ENCODE data around the gene KLHL35.

The KLHL35 gene

GRCh38 chr11:75475767-75476650 is 43.0 kb upstream of the KLHL35 start:
- peaks cover 40% of the 10 kb centered on the region for H3K4me1 ChIP-seq (ENCODE audit: control insufficient read depth, insufficient read depth, low read length)
- 91 to 97% methylated on average over 9 of the region's 9 CpGs for WGBS, 2 experiments
- no peak overlapping the region for H3K27ac ChIP-seq (ENCODE audit: insufficient read depth, low read depth, low read length, poor library complexity, severe bottlenecking)

GRCh38 chr11:75474878-75475766 is 42.1 kb upstream of the KLHL35 start:
- Histone ChIP-seq H3K27me3 (ENCODE audit: control insufficient read depth, insufficient read depth, low read length, poor library complexity, severe bottlenecking) (no peaks in the 10 kb centered on the region), H3K9me3 (ENCODE audit: control insufficient read depth, low read length) (no peaks in the 10 kb centered on the region), H3K4me3 (ENCODE audit: insufficient read depth, low read depth, low read length) (no peak overlapping the region), H3K27ac (ENCODE audit: insufficient read depth, low read depth, low read length, poor library complexity, severe bottlenecking) (no peak overlapping the region), H3K4me1 (ENCODE audit: control insufficient read depth, insufficient read depth, low read length) (peaks cover 45% of the 10 kb centered on the region), H3K36me3 (ENCODE audit: control insufficient read depth, insufficient read depth, low read length) (no peaks in the 10 kb centered on the region)
- WGBS, 2 experiments = 41 to 42% methylated on average over 16 of the region's 16 CpGs

More at GRCh38 chr11:75475767-75476650, 43.0 kb upstream of the KLHL35 start:
- Histone ChIP-seq H3K9me3 (ENCODE audit: control insufficient read depth, low read length) (no peaks in the 10 kb centered on the region), H3K4me3 (ENCODE audit: insufficient read depth, low read depth, low read length) (no peak overlapping the region), H3K36me3 (ENCODE audit: control insufficient read depth, insufficient read depth, low read length) (no peaks in the 10 kb centered on the region), H3K27me3 (ENCODE audit: control insufficient read depth, insufficient read depth, low read length, poor library complexity, severe bottlenecking) (no peaks in the 10 kb centered on the region)

GRCh38 chr11:75474240-75474639 is 41.2 kb upstream of the KLHL35 start:
- Histone ChIP-seq H3K27ac (ENCODE audit: insufficient read depth, low read depth, low read length, poor library complexity, severe bottlenecking) (no peak overlapping the region), H3K9me3 (ENCODE audit: control insufficient read depth, low read length) (no peaks in the 10 kb centered on the region), H3K27me3 (ENCODE audit: control insufficient read depth, insufficient read depth, low read length, poor library complexity, severe bottlenecking) (no peaks in the 10 kb centered on the region), H3K4me3 (ENCODE audit: insufficient read depth, low read depth, low read length) (no peak overlapping the region), H3K36me3 (ENCODE audit: control insufficient read depth, insufficient read depth, low read length) (no peaks in the 10 kb centered on the region), H3K4me1 (ENCODE audit: control insufficient read depth, insufficient read depth, low read length) (peaks cover 45% of the 10 kb centered on the region)
- WGBS, 2 experiments = 81 to 82% methylated on average over 1 of the region's 1 CpG

- H3K27ac ChIP-seq (ENCODE audit: insufficient read depth, low read depth, low read length, poor library complexity, severe bottlenecking) = no peak overlapping the region
- no peak overlapping the region for H3K4me3 ChIP-seq (ENCODE audit: insufficient read depth, low read depth, low read length)
- H3K27me3 ChIP-seq (ENCODE audit: control insufficient read depth, insufficient read depth, low read length, poor library complexity, severe bottlenecking) = no peaks in the 10 kb centered on the region
- H3K9me3 ChIP-seq (ENCODE audit: control insufficient read depth, low read length) = no peaks in the 10 kb centered on the region
- H3K36me3 ChIP-seq (ENCODE audit: control insufficient read depth, insufficient read depth, low read length) = no peaks in the 10 kb centered on the region
- WGBS, 2 experiments = 83 to 84% methylated on average over 6 of the region's 6 CpGs
- peaks cover 46% of the 10 kb centered on the region for H3K4me1 ChIP-seq (ENCODE audit: control insufficient read depth, insufficient read depth, low read length)
These were observed 40.7 kb upstream of the KLHL35 start for GRCh38 chr11:75473684-75474083.

- no peaks in the 10 kb centered on the region for H3K36me3 ChIP-seq (ENCODE audit: control insufficient read depth, insufficient read depth, low read length)
- no peaks in the 10 kb centered on the region for H3K9me3 ChIP-seq (ENCODE audit: control insufficient read depth, low read length)
- no peak overlapping the region for H3K4me3 ChIP-seq (ENCODE audit: insufficient read depth, low read depth, low read length)
- no peak overlapping the region for H3K27ac ChIP-seq (ENCODE audit: insufficient read depth, low read depth, low read length, poor library complexity, severe bottlenecking)
- H3K27me3 ChIP-seq (ENCODE audit: control insufficient read depth, insufficient read depth, low read length, poor library complexity, severe bottlenecking) = no peaks in the 10 kb centered on the region
- WGBS, 2 experiments = 94 to 95% methylated on average over 5 of the region's 5 CpGs
- H3K4me1 ChIP-seq (ENCODE audit: control insufficient read depth, insufficient read depth, low read length) = peaks cover 56% of the 10 kb centered on the region
These were observed 39.2 kb upstream of the KLHL35 start for GRCh38 chr11:75472081-75472732.

GRCh38 chr11:75471176-75471973 is 38.4 kb upstream of the KLHL35 start:
- WGBS, 2 experiments = 81 to 88% methylated on average over 7 of the region's 7 CpGs
- Histone ChIP-seq H3K4me3 (ENCODE audit: insufficient read depth, low read depth, low read length) (no peak overlapping the region), H3K4me1 (ENCODE audit: control insufficient read depth, insufficient read depth, low read length) (peaks cover 48% of the 10 kb centered on the region), H3K9me3 (ENCODE audit: control insufficient read depth, low read length) (no peaks in the 10 kb centered on the region), H3K36me3 (ENCODE audit: control insufficient read depth, insufficient read depth, low read length) (no peaks in the 10 kb centered on the region), H3K27me3 (ENCODE audit: control insufficient read depth, insufficient read depth, low read length, poor library complexity, severe bottlenecking) (no peaks in the 10 kb centered on the region), H3K27ac (ENCODE audit: insufficient read depth, low read depth, low read length, poor library complexity, severe bottlenecking) (no peak overlapping the region)

- WGBS, 2 experiments = 93% methylated on average over 7 of the region's 7 CpGs
- no peak overlapping the region for H3K27ac ChIP-seq (ENCODE audit: insufficient read depth, low read depth, low read length, poor library complexity, severe bottlenecking)
These were observed 37.6 kb upstream of the KLHL35 start for GRCh38 chr11:75470476-75471080.

GRCh38 chr11:75469785-75470405 is 36.9 kb upstream of the KLHL35 start:
- H3K27me3 ChIP-seq (ENCODE audit: control insufficient read depth, insufficient read depth, low read length, poor library complexity, severe bottlenecking) = no peaks in the 10 kb centered on the region
- H3K27ac ChIP-seq (ENCODE audit: insufficient read depth, low read depth, low read length, poor library complexity, severe bottlenecking) = no peak overlapping the region
- WGBS, 2 experiments = 78 to 87% methylated on average over 5 to 6 of the region's 6 CpGs
- no peaks in the 10 kb centered on the region for H3K36me3 ChIP-seq (ENCODE audit: control insufficient read depth, insufficient read depth, low read length)
- H3K4me1 ChIP-seq (ENCODE audit: control insufficient read depth, insufficient read depth, low read length) = peaks cover 46% of the 10 kb centered on the region
- no peak overlapping the region for H3K4me3 ChIP-seq (ENCODE audit: insufficient read depth, low read depth, low read length)
- H3K9me3 ChIP-seq (ENCODE audit: control insufficient read depth, low read length) = no peaks in the 10 kb centered on the region

More at GRCh38 chr11:75470476-75471080, 37.6 kb upstream of the KLHL35 start:
- no peaks in the 10 kb centered on the region for H3K9me3 ChIP-seq (ENCODE audit: control insufficient read depth, low read length)
- H3K4me1 ChIP-seq (ENCODE audit: control insufficient read depth, insufficient read depth, low read length) = peaks cover 49% of the 10 kb centered on the region
- no peaks in the 10 kb centered on the region for H3K27me3 ChIP-seq (ENCODE audit: control insufficient read depth, insufficient read depth, low read length, poor library complexity, severe bottlenecking)
- no peaks in the 10 kb centered on the region for H3K36me3 ChIP-seq (ENCODE audit: control insufficient read depth, insufficient read depth, low read length)
- no peak overlapping the region for H3K4me3 ChIP-seq (ENCODE audit: insufficient read depth, low read depth, low read length)
